Stomach (tissue), 4 donors: ENCODE data around the gene ADGRE2.

Source experiments
- POLR2A ChIP-seq, 4 donors: fragments of 450-650 bp; IDR thresholded peaks; one replicate each; pipeline ENCODE4 v1.6.1; 2016; ENCODE audit warnings: antibody characterized with exemption in 4 of 4, control low read depth in 2 of 4, mild to moderate bottlenecking in 1 of 4, moderate library complexity in 1 of 4
- TF ChIP-seq, protein P1 (sequence below), 7 experiments: fragments of 450-650 bp in 4 of 7; fragments of 200-600 bp in 3 of 7; sonication (generic) in 3 of 7; IDR thresholded peaks; one replicate each; pipeline ENCODE4 v1.5.1; 2016 to 2019; ENCODE audit warnings: antibody characterized with exemption in 7 of 7, control low read depth in 2 of 7, mild to moderate bottlenecking in 1 of 7

DNA sequence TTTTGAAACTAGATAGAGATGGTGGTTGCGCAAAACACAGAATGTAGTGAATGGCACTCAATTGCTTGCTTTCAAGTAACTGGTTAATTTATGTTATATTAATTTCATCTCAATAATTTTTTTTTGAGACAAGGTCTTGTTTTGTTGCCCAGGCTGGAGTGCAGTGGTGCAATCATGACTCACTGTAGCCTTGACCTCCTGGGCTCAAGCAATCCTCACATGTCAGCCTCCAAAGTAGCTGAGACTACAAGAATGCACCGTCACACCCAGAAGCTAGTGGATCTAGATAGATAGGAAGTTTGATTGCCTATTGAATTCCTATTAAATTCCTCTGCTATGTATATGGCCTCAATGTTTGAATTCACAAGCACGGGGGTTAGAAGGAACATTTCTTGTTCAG is 26.4 kb upstream of the ADGRE2 start:
- TF ChIP-seq, protein P1, sequence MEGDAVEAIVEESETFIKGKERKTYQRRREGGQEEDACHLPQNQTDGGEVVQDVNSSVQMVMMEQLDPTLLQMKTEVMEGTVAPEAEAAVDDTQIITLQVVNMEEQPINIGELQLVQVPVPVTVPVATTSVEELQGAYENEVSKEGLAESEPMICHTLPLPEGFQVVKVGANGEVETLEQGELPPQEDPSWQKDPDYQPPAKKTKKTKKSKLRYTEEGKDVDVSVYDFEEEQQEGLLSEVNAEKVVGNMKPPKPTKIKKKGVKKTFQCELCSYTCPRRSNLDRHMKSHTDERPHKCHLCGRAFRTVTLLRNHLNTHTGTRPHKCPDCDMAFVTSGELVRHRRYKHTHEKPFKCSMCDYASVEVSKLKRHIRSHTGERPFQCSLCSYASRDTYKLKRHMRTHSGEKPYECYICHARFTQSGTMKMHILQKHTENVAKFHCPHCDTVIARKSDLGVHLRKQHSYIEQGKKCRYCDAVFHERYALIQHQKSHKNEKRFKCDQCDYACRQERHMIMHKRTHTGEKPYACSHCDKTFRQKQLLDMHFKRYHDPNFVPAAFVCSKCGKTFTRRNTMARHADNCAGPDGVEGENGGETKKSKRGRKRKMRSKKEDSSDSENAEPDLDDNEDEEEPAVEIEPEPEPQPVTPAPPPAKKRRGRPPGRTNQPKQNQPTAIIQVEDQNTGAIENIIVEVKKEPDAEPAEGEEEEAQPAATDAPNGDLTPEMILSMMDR (IDR thresholded peaks at IDR 0.05): no peak
- TF ChIP-seq POLR2A (IDR thresholded peaks at IDR 0.05): no peak
